IMR-90 (cell line): Measurements from ENCODE around the gene SLC6A3. TPM values are rescaled to one million over a fixed set of nuclear protein-coding genes. Genes with fewer than 3 reads are reported as not detected.

Experiments used
- ATAC-seq: fragments of 200-7000 bp; cut with Tn5 transposase; 2 replicates; pipeline ENCODE4 v1.9.1; 2020; ENCODE audit warnings: low read depth, mild to moderate bottlenecking, moderate library complexity
- BruUV-seq: library from RNA; stranded (reverse); fragments of 400-500 nt; replicated peaks from 2 replicates; lab custom pipeline; 2021; lab: Mats Ljungman, UMichigan
- CTCF ChIA-PET: fragments of 300-600 bp; formaldehyde crosslinking; extraction: SDS; loops from one replicate; lab custom pipeline; 2021; ENCODE audit warnings: antibody characterized with exemption; lab: Yijun Ruan, JAX
- POLR2A ChIA-PET: fragments of 300-600 bp; sonication (Branson Sonifier 250); formaldehyde crosslinking; loops from one replicate; lab custom pipeline; 2022; ENCODE audit warnings: antibody characterized with exemption; ENCODE audit not compliant: unreplicated experiment; lab: Charles Lee
- DNase-seq: peaks from one replicate; pipeline ENCODE4 v3.0.0; 2013
- H2AFZ ChIP-seq: replicated peaks from 2 replicates; pipeline ENCODE3; 2013; ENCODE audit warnings: low read length, mild to moderate bottlenecking; ENCODE audit not compliant: poor library complexity
- H2AK5ac ChIP-seq: 2 replicates; pipeline ENCODE4 v1.6.1; 2013; ENCODE audit warnings: low read depth, low read length, inconsistent platforms
- H2AK9ac ChIP-seq: replicated peaks from 2 replicates; pipeline ENCODE3; 2013; ENCODE audit warnings: mild to moderate bottlenecking, low read depth, low read length, moderate library complexity; ENCODE audit not compliant: poor library complexity
- H2BK120ac ChIP-seq: 2 replicates; pipeline ENCODE4 v1.6.1; 2013; ENCODE audit warnings: low read depth, low read length, inconsistent platforms
- H2BK15ac ChIP-seq: 3 replicates; pipeline ENCODE4 v1.6.1; 2013; ENCODE audit warnings: low read depth, low read length, inconsistent platforms
- H2BK20ac ChIP-seq: 2 replicates; pipeline ENCODE4 v1.6.1; 2013; ENCODE audit warnings: low read depth, mild to moderate bottlenecking, inconsistent platforms, low read length, moderate library complexity
- H2BK5ac ChIP-seq: 2 replicates; pipeline ENCODE4 v1.6.1; 2013; ENCODE audit warnings: mild to moderate bottlenecking, low read depth, low read length, inconsistent platforms; ENCODE audit not compliant: poor library complexity, severe bottlenecking
- H3K14ac ChIP-seq: replicated peaks from 2 replicates; pipeline ENCODE4 v1.6.1; 2013; ENCODE audit warnings: low read depth, low read length, inconsistent platforms
- H3K18ac ChIP-seq: 2 replicates; pipeline ENCODE4 v1.6.1; 2013; ENCODE audit warnings: low read depth, low read length, control low read depth
- H3K23ac ChIP-seq: 2 replicates; pipeline ENCODE4 v1.6.1; 2013; ENCODE audit warnings: low read depth, low read length, inconsistent platforms
- H3K27ac ChIP-seq: 2 replicates; pipeline ENCODE4 v1.5.1; 2013; ENCODE audit warnings: mild to moderate bottlenecking, control low read depth, low read length; ENCODE audit not compliant: insufficient read depth
- H3K27me3 ChIP-seq: 2 replicates; pipeline ENCODE4 v1.6.1; 2013; ENCODE audit warnings: low read length; ENCODE audit not compliant: control insufficient read depth, insufficient read depth
- H3K36me3 ChIP-seq: 2 replicates; pipeline ENCODE4 v1.6.1; 2013; ENCODE audit warnings: low read length, mixed read lengths; ENCODE audit not compliant: control insufficient read depth, insufficient read depth
- H3K4ac ChIP-seq: 2 replicates; pipeline ENCODE4 v1.6.1; 2013; ENCODE audit warnings: low read depth, low read length, inconsistent platforms
- H3K4me1 ChIP-seq: 2 replicates; pipeline ENCODE4 v1.6.1; 2013; ENCODE audit warnings: low read length, mixed read lengths; ENCODE audit not compliant: control insufficient read depth, insufficient read depth
- H3K4me2 ChIP-seq: 2 replicates; pipeline ENCODE4 v1.6.1; 2013; ENCODE audit warnings: low read depth, mild to moderate bottlenecking, control low read depth, low read length, moderate library complexity
- H3K4me3 ChIP-seq: 2 replicates; pipeline ENCODE4 v1.5.1; 2013; ENCODE audit warnings: low read depth, mild to moderate bottlenecking, control low read depth, low read length, moderate library complexity; ENCODE audit not compliant: insufficient read depth
- H3K56ac ChIP-seq: 2 replicates; pipeline ENCODE4 v1.6.1; 2013; ENCODE audit warnings: low read length, inconsistent platforms; ENCODE audit not compliant: insufficient read depth; ENCODE audit errors: extremely low read depth
- H3K79me1 ChIP-seq, 2 experiments: 2 replicates each; pipeline ENCODE4 v1.6.1; 2013; ENCODE audit warnings: low read length in 2 of 2, inconsistent platforms in 1 of 2, low read depth in 1 of 2
- H3K9ac ChIP-seq: 2 replicates; pipeline ENCODE4 v1.6.1; 2013; ENCODE audit warnings: low read depth, low read length, control low read depth
- H3K9me1 ChIP-seq: 2 replicates; pipeline ENCODE4 v1.6.1; 2013; ENCODE audit warnings: low read length, inconsistent platforms; ENCODE audit not compliant: insufficient read depth
- H3K9me3 ChIP-seq: 2 replicates; pipeline ENCODE4 v1.6.1; 2013; ENCODE audit warnings: low read length; ENCODE audit not compliant: control insufficient read depth, insufficient read depth
- H4K20me1 ChIP-seq: 2 replicates; pipeline ENCODE4 v1.6.1; 2013; ENCODE audit warnings: low read length, inconsistent platforms; ENCODE audit not compliant: insufficient read depth
- H4K5ac ChIP-seq: 2 replicates; pipeline ENCODE4 v1.6.1; 2013; ENCODE audit warnings: mild to moderate bottlenecking, low read depth, low read length, control low read depth
- H4K8ac ChIP-seq, 2 experiments: 2 replicates each; pipeline ENCODE4 v1.6.1; 2013; ENCODE audit warnings: low read depth in 2 of 2, low read length in 2 of 2, control low read depth in 1 of 2, inconsistent platforms in 1 of 2
- H4K91ac ChIP-seq: 2 replicates; pipeline ENCODE4 v1.6.1; 2013; ENCODE audit warnings: low read depth, low read length, inconsistent platforms; ENCODE audit not compliant: insufficient read depth
- CEBPB ChIP-seq: IDR thresholded peaks from 2 replicates; pipeline ENCODE4 v1.6.1; 2012; ENCODE audit warnings: low read depth, low read length, improper control_type of control experiment
- CHD1 ChIP-seq: IDR thresholded peaks from 2 replicates; pipeline ENCODE4 v1.6.1; 2012; ENCODE audit warnings: low read depth, low read length, improper control_type of control experiment
- FOS ChIP-seq: fragments of 150-350 bp; IDR thresholded peaks from 2 replicates; pipeline ENCODE4 v1.6.1; 2016; ENCODE audit warnings: low read depth, low read length
- MAFK ChIP-seq: IDR thresholded peaks from 2 replicates; pipeline ENCODE4 v1.6.1; 2012; ENCODE audit warnings: low read depth, low read length, improper control_type of control experiment
- POLR2A ChIP-seq: IDR thresholded peaks from 2 replicates; pipeline ENCODE4 v1.6.1; 2012; ENCODE audit warnings: mild to moderate bottlenecking, low read depth, low read length
- WGBS, 2 experiments: methylation state at CpG; one replicate each; pipeline versions ENCODE4 v1.1.5 to v1.1.7; 2013; ENCODE audit warnings: missing lambda C conversion rate in 2 of 2; ENCODE audit not compliant: insufficient read length in 1 of 2; ENCODE audit errors: extremely low coverage in 2 of 2; 5-methylcytosine and 5-hydroxymethylcytosine counted together
- dilution Hi-C: fragments of 300-500 bp; cut with HindIII; formaldehyde crosslinking; loops from one replicate; pipeline ENCODE4 v1.14.3; 2018; ENCODE audit warnings: low sequenced_read_pairs; ENCODE audit not compliant: unreplicated experiment
- in situ Hi-C: fragments of 300-500 bp; cut with MboI; formaldehyde crosslinking; loops from 3 replicates; pipeline ENCODE4 v1.14.3; 2019; ENCODE audit warnings: low sequenced_read_pairs, inconsistent platforms, mixed read lengths
- intact Hi-C: fragments of 100-400 bp; cut with micrococcal nuclease; formaldehyde crosslinking; loops from 2 replicates; pipeline ENCODE4 v1.10.0; 2022
- polyA plus RNA-seq, 3 experiments: library from polyadenylated mRNA; depleted of rRNA; stranded (reverse); fragments of >200 nt; gene quantifications; 2 replicates each; pipeline ENCODE4 v1.2.3, GENCODE V29; 2012; ENCODE audit warnings: low replicate concordance in 1 of 3
- total RNA-seq: library from RNA; depleted of rRNA; stranded (reverse); fragments of >200 nt; gene quantifications from 2 replicates; pipeline ENCODE4 v1.2.3, GENCODE V29; 2012

Gene SLC6A3
- total and polyA plus RNA-seq, 2 of the 4 experiments (the other 2 are of a cell fraction): not detected

DNA sequence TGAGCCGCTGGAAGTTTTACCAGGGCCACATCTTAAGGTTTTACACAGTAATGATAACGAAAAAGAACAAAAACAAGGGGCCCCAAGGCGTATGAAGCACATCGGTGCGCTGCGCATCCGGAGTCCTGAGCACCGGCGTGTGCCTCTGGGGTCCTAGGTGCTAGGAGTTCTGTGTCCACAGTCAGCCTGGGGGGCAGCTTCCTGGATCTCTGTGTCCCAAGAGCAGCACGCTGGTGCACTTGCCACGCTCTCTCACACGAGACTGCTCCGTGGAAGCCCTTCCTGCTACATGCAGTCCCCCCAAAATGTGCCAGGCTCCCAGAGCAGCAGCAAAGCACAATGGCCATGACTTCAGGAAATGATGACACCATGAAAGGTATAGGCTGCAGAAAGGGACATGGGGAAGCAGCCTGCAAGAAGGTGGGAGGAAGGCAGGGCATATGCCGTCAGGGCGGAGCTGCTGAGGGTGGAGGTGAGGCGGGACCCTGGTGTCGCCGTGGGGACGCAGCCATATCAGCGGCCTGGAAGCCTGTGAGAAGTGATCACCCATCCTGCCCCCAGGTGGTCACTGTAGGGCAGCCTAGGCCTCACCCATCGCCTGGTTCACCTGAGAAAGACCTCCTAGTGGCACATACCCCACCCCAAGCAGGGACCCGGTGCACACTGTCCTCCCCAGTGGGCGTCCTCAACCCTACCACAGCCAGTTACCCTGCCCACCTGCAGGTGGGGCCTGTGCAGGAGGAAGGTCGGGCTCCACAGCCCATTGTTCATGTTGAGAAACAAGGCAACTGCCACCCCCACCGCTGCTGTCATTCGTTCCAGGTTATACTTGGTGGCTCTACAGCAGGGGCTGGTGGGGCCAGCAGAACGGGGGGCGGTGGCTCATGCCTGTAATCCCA, 23.6 kb upstream of the SLC6A3 start:
- intact Hi-C loops: no loop called here
- 90% methylated on average over 15 of the region's 28 CpGs; no CpG with 5 or more reads in 1 of the 2 experiments for WGBS, 2 experiments
- H3K9ac ChIP-seq: no peak overlapping the region

More for the DNA sequence above, 23.6 kb upstream of the SLC6A3 start:
- dilution Hi-C loops (no loop called here), in situ Hi-C loops (no loop called here)
- peaks cover 76% of the 10 kb centered on the region for H3K36me3 ChIP-seq
- H3K4ac ChIP-seq: no peak overlapping the region
- no peak overlapping the region for H4K91ac ChIP-seq
- H2BK5ac ChIP-seq: no peak overlapping the region
- no peak overlapping the region for H3K14ac ChIP-seq
- ChIA-PET POLR2A (no interaction called here), CTCF (no interaction called here)
- no peak for ATAC-seq
- no peak overlapping the region for H2BK120ac ChIP-seq
- H3K27me3 ChIP-seq: no peaks in the 10 kb centered on the region
- no peak overlapping the region for H4K5ac ChIP-seq
- no peak overlapping the region for H3K27ac ChIP-seq
- DNase-seq: no peak
- no peak overlapping the region for H3K18ac ChIP-seq
- peaks cover 8% of the 10 kb centered on the region for H3K9me1 ChIP-seq
- no peaks in the 10 kb centered on the region; the same call in 1 of the 2 replicates for H3K9me3 ChIP-seq
- H2AK5ac ChIP-seq: no peak overlapping the region
- peaks cover 15% of the 10 kb centered on the region for H4K20me1 ChIP-seq
- no peak for TF ChIP-seq MAFK
- no peak for TF ChIP-seq FOS
- TF ChIP-seq CHD1: no peak
- no peak for TF ChIP-seq POLR2A
- no peak for TF ChIP-seq CEBPB
- H3K79me1 ChIP-seq: peaks cover 4 to 10% of the 10 kb centered on the region in 2 experiments; a peak in 1 of 4 replicates
- H3K56ac ChIP-seq: no peak overlapping the region
- no peak overlapping the region for H3K4me3 ChIP-seq
- BruUV-seq: no TSS peak
- no peak overlapping the region for H3K4me2 ChIP-seq
- no peak overlapping the region for H2AFZ ChIP-seq
- no peak overlapping the region for H2BK15ac ChIP-seq
- no peak overlapping the region for H4K8ac ChIP-seq
- no peaks in the 10 kb centered on the region for H3K4me1 ChIP-seq
- no peak overlapping the region for H2BK20ac ChIP-seq
- no peak overlapping the region for H2AK9ac ChIP-seq
- no peak overlapping the region for H3K23ac ChIP-seq
